ENCODE data around the gene KCNK5. TPM values are rescaled to one million over a fixed set of nuclear protein-coding genes. Genes with fewer than 3 reads are reported as not detected.

The KCNK5 gene, protein sequence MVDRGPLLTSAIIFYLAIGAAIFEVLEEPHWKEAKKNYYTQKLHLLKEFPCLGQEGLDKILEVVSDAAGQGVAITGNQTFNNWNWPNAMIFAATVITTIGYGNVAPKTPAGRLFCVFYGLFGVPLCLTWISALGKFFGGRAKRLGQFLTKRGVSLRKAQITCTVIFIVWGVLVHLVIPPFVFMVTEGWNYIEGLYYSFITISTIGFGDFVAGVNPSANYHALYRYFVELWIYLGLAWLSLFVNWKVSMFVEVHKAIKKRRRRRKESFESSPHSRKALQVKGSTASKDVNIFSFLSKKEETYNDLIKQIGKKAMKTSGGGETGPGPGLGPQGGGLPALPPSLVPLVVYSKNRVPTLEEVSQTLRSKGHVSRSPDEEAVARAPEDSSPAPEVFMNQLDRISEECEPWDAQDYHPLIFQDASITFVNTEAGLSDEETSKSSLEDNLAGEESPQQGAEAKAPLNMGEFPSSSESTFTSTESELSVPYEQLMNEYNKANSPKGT
- total RNA-seq (under 1 TPM; 0.78 to 0.87 TPM), total RNA-seq (0.35 to 0.90 reads per million in 2 donors)

DNA sequence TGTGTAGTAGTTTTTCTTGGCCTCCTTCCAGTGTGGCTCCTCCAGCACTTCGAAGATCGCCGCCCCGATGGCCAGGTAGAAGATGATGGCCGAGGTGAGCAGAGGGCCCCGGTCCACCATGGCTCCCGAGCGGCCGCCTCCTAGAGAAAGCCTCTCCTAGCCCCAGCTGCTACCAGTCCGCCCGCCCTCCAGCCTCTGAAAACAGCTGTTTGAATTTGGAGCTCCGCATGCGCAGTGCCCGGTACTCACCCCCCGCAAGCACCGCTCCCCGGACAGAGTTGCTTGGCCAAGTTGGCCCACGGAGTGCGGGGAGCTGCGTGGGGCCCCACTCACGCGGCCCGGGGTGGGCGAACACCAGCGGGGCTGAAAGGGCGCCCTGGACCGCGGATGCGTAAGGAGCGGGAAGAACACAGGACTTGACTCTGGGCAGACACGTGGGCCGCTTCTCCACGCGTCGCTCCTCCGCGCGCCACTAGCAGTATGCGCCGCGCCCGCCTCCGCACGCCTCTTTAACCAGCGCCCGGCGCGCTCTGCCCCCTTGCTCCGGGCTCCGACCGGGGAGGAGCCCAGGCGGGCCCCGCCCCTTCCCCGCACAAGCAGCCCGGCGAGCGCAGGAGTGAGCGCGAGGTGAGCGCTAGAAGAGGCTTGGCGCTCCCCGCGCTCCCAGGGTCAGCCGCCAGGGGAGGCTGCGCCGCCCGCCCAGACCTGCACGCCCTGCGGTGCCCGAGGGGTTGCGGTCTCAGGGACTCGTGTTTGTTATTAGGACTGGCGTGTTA, at the start of gene KCNK5:
Gene KCNK5 (minus strand): TSS at position 484 of the 776 bp plus-strand sequence. CDS start 364 bp downstream, at position 120.
- H3K4me1 Mint-ChIP-seq = peaks cover 31% of the 10 kb centered on the region
- H3K9me3 ChIP-seq (ENCODE audit: control insufficient read depth, low read length, poor library complexity, severe bottlenecking) = no peaks in the 10 kb centered on the region
- no peak within 1 kb of the TSS for H3K27ac Mint-ChIP-seq
- ATAC-seq (peak; percentile 87), DNase-seq (peak; percentile 33 to 35 (median 33))
- H3K4me3 Mint-ChIP-seq = peak within 1 kb of the TSS; percentile 80
- H3K27me3 Mint-ChIP-seq = peaks cover 47% of the 10 kb centered on the region
- peaks cover 2% of the 10 kb centered on the region for H3K36me3 Mint-ChIP-seq (ENCODE audit: low read depth)

DNA sequence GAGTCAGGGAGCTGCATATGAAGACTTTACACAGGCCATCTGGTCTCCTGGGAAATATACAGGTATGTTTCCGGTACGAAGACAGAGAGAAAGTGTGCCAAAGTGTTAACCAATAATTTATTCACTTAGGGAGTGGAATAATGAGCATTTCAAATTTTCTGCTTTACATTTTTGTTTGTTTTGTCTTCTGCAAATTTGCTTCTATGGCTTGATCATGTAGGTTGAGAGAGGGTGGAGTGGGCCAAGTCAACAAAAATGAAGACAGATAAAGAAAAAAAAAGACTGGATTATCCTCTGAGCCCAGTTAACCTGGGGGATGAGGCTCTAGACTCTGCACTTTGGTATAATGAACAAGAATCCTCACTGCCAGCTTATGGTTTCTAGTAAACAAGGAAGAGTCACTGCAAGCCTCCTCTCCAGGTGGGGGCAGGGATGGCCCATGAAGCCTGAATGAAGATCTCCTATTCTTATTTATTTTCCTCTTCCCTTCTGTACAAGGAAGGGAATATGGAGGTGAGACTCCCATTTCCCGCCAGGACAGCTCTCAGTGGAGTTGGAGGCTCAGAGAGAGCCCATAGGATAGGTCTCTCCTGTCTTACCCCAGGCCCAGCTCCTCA, 47.2 kb upstream of the KCNK5 start:
- ATAC-seq = no peak
- peak overlapping the region; percentile 6 for H3K27ac Mint-ChIP-seq
- DNase-seq = no peak
- H3K4me3 Mint-ChIP-seq = no peak overlapping the region
- H3K27me3 Mint-ChIP-seq = peaks cover 22% of the 10 kb centered on the region
- peaks cover 3% of the 10 kb centered on the region for H3K4me1 Mint-ChIP-seq
- H3K36me3 Mint-ChIP-seq (ENCODE audit: low read depth) = peaks cover 2% of the 10 kb centered on the region
- H3K9me3 ChIP-seq (ENCODE audit: control insufficient read depth, low read length, poor library complexity, severe bottlenecking) = no peaks in the 10 kb centered on the region

DNA sequence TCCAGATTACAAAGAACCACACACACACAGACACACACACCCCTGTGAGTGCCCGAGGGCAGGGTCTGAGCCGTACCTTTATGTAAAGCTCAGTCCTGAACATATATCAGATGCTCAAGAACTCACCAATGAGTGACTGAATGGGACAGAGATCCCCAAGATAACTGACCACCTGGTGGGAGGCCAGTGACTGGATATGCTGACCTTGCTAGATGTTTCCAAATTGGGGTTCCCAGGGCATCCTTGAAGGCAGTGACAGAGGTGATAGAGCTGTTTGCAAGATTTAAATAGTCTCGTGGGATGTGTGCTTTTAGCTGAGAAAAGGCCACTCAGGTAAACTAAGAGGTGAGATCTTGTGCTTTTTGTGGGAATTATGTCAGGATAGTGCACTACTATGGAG, 45.6 kb upstream of the KCNK5 start:
- Mint-ChIP-seq H3K36me3 (ENCODE audit: low read depth) (peaks cover 2% of the 10 kb centered on the region), H3K4me3 (no peak overlapping the region), H3K27me3 (peaks cover 22% of the 10 kb centered on the region), H3K27ac (no peak overlapping the region), H3K4me1 (peaks cover 5% of the 10 kb centered on the region)
- H3K9me3 ChIP-seq (ENCODE audit: control insufficient read depth, low read length, poor library complexity, severe bottlenecking) = no peaks in the 10 kb centered on the region
- no peak for ATAC-seq
- no peak for DNase-seq

DNA sequence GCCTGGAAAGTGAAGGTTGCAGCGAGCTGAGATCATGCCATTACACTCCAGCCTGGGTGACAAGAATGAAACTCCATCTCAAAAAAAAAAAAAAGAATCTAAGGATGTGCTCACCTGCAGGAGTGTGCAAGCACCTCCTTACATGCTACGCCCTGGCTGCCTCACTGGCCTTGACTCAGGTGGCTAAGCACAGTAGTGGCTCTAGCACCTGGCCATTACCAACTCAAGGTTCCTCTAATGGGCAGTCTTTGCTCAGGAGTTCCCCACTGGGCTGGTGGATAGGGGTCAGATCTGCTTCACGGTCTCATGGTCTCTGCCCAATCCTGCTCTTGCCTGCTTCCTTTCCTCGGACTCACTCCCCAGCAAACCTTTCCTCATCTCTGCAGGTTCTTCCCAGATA, 45.2 kb upstream of the KCNK5 start:
- Mint-ChIP-seq H3K27me3 (peaks cover 22% of the 10 kb centered on the region), H3K4me1 (peaks cover 5% of the 10 kb centered on the region), H3K4me3 (no peak overlapping the region), H3K27ac (no peak overlapping the region), H3K36me3 (ENCODE audit: low read depth) (peaks cover 2% of the 10 kb centered on the region)
- no peaks in the 10 kb centered on the region for H3K9me3 ChIP-seq (ENCODE audit: control insufficient read depth, low read length, poor library complexity, severe bottlenecking)
- ATAC-seq = no peak
- no peak for DNase-seq

DNA sequence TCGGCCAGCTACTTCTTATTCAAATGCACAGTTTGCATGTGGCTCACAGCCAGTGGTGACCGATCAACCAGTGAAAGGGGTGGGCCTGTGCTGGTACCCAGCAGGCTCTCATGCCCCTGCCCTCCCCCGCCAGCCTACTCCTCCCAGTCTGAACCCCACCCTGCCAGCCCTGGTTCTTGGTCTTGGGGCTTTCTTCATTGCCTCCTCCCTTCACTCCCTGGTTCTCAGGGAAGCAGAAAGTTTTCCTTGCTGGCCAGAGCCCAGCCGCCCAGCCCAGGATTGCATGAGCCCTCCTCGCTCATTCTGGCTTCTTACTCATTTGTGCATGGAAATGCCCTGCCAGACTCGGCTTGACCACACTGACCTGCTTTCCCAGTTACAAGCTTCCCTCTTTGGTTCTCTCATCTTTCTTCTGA, 44.1 kb upstream of the KCNK5 start:
- H3K27me3 Mint-ChIP-seq = peaks cover 22% of the 10 kb centered on the region
- no peak overlapping the region for H3K4me3 Mint-ChIP-seq
- peaks cover 5% of the 10 kb centered on the region for H3K4me1 Mint-ChIP-seq
- ATAC-seq (no peak), DNase-seq (no peak)
- no peak overlapping the region for H3K27ac Mint-ChIP-seq
- H3K9me3 ChIP-seq (ENCODE audit: control insufficient read depth, low read length, poor library complexity, severe bottlenecking) = no peaks in the 10 kb centered on the region
- peaks cover 2% of the 10 kb centered on the region for H3K36me3 Mint-ChIP-seq (ENCODE audit: low read depth)

DNA sequence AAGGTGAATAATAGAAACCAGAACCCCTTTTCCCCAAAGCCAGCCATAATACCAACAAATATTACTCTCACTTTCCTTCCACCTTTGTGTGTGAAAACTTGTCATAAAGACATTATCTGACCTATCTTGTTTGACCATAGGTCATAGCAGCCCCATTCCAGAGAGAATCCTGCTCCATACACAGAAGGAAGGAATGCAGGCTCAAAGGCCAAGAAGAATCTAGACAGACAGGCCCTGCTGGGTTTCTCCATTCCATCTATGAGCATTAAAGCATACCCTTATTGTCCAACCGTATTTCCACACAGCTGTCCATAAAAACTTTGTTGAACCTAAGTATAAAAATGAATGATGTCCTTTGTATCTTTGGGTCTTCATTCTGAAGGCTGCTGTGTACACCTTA, 40.7 kb upstream of the KCNK5 start:
- no peak overlapping the region for H3K4me3 Mint-ChIP-seq
- peaks cover 2% of the 10 kb centered on the region for H3K36me3 Mint-ChIP-seq (ENCODE audit: low read depth)
- no peak for ATAC-seq

DNA sequence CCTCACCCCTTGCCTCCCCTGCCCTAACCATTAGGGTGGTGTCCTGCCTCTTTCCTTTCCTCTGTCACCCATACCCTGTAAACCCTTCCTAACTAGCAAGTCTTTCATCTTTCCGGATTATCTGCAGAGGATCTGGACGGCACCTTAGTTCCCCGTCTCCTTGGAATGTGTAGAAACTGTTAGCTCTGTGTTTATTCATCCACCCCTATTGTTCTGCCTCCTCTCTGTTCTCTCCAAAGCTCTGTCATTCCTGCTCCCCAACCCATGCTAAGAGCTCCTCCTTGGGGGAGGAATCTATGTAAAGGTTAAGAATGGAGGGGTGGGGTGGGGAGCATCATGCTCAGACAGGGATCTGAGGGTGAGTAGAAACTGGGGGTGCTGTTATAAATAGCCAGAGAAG, 39.4 kb upstream of the KCNK5 start:
- Mint-ChIP-seq H3K27ac (no peak overlapping the region), H3K27me3 (peaks cover 25% of the 10 kb centered on the region), H3K4me3 (no peak overlapping the region), H3K4me1 (peaks cover 5% of the 10 kb centered on the region), H3K36me3 (ENCODE audit: low read depth) (no peaks in the 10 kb centered on the region)
- no peaks in the 10 kb centered on the region for H3K9me3 ChIP-seq (ENCODE audit: control insufficient read depth, low read length, poor library complexity, severe bottlenecking)
- ATAC-seq = no peak
- no peak for DNase-seq

More for the DNA sequence above, 40.7 kb upstream of the KCNK5 start:
- Mint-ChIP-seq H3K4me1 (peaks cover 5% of the 10 kb centered on the region), H3K27ac (no peak overlapping the region), H3K27me3 (peaks cover 21% of the 10 kb centered on the region)
- H3K9me3 ChIP-seq (ENCODE audit: control insufficient read depth, low read length, poor library complexity, severe bottlenecking) = no peaks in the 10 kb centered on the region
- DNase-seq = no peak

DNA sequence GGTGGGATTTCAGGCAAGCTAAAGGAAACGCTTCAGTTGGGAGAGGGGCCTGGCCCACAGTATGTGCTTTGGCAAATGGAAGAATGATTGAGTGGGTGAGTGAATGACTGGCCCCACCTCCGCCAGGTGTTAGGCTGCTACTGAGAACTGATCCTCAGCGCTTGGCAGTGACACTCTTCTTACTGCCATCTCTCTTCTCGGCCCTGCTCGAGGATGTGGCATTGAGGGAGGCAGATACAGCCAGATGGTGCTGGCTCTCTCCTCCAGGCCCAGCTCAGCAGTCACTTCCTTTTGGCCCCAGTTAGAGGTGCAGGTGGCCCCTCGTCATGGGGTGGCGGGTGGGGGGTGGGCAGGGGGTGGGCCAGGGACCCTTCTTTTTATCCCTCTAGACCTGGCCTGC, 38.9 kb upstream of the KCNK5 start:
- Mint-ChIP-seq H3K27ac (no peak overlapping the region), H3K4me1 (peaks cover 5% of the 10 kb centered on the region), H3K27me3 (peaks cover 23% of the 10 kb centered on the region), H3K4me3 (no peak overlapping the region), H3K36me3 (ENCODE audit: low read depth) (no peaks in the 10 kb centered on the region)
- no peak for DNase-seq
- no peaks in the 10 kb centered on the region for H3K9me3 ChIP-seq (ENCODE audit: control insufficient read depth, low read length, poor library complexity, severe bottlenecking)
- no peak for ATAC-seq

DNA sequence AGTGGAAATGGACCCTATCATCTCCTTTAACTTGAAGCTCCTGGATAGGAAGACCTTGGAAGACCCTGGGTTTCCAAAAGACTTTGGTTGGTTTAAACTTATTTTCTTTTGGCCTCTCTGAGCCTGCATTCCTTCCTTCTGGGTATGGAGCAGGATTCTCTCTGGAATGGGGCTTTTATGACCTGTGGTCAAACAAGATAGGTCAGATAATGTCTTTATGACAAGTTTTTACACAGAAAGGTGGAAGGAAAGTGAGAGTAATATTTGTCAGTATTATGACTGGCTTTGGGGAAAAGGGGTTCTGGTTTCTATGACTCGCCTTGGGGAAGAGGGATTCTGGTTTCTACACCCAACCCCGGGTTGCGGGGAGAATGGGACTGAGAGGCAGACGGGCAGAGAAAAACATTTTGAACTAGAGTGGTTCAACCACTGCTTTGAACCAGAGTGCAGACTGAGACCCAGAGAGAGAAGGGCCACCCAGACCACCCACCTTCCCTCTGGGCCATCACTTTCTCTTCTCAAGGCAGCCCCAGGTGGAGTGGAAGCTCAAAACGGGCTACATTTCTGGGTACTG, 37.6 kb upstream of the KCNK5 start:
- ATAC-seq (no peak), DNase-seq (no peak)
- no peaks in the 10 kb centered on the region for H3K36me3 Mint-ChIP-seq (ENCODE audit: low read depth)
- no peak overlapping the region for H3K4me3 Mint-ChIP-seq
- H3K27ac Mint-ChIP-seq = no peak overlapping the region
- peaks cover 28% of the 10 kb centered on the region for H3K27me3 Mint-ChIP-seq
- H3K9me3 ChIP-seq (ENCODE audit: control insufficient read depth, low read length, poor library complexity, severe bottlenecking) = no peaks in the 10 kb centered on the region
- peaks cover 2% of the 10 kb centered on the region for H3K4me1 Mint-ChIP-seq

DNA sequence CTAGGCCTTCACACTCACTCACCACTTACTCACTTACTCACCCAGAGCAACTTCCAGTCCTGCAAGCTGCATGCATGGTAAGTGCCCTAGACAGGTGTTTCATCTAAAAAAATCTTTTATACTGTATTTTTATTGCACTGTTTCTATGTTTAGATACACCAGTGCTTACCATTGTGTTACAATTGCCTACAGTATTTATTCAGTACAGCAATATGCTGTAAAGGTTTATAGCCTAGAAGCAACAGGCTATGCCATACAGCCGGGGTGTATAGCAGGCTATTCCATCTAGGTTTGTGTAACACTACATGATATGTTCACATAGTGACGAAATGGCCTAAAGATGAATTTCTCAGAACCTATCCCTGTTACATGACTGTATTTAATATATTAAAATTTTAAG, 37.1 kb upstream of the KCNK5 start:
- H3K9me3 ChIP-seq (ENCODE audit: control insufficient read depth, low read length, poor library complexity, severe bottlenecking) = no peaks in the 10 kb centered on the region
- Mint-ChIP-seq H3K27ac (no peak overlapping the region), H3K4me1 (peaks cover 2% of the 10 kb centered on the region), H3K27me3 (peaks cover 30% of the 10 kb centered on the region), H3K36me3 (ENCODE audit: low read depth) (no peaks in the 10 kb centered on the region), H3K4me3 (no peak overlapping the region)
- no peak for ATAC-seq
- no peak for DNase-seq

DNA sequence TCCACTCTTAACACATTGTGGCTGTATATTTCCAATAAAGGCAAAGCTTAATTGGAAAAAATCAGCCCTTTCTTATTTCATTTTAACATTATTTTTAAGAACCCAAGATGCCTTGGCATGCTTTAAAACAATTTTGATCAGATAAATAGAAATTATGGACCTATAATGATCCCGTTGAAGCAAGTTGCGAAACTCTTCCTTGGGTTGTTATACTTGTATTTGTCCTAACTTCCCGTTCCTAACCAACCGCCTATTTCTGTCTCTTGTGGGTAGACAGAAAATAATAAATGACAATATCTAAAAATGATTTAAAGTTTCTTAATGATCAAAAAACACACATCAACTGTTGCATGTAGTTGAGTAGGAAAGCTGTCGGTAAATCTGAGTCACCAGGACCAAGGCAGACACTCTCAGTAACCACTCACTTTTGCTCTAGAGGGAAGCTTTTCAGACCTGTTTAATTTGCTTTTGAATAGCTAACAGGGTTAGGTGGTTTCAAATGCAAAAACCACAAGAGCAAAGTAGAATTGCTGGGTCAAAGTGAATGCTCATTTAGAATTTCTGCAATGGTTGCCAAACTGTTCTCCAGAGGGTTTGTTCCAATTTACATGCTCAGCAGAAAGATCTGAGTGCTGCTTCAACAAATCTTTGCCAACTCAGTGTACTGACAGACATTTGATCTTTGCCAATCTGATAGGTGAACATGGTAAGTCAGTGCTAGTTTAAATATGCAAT, 34.2 kb upstream of the KCNK5 start:
- DNase-seq (no peak), ATAC-seq (no peak)
- no peaks in the 10 kb centered on the region for H3K36me3 Mint-ChIP-seq (ENCODE audit: low read depth)
- no peaks in the 10 kb centered on the region for H3K4me1 Mint-ChIP-seq
- no peak overlapping the region for H3K27ac Mint-ChIP-seq
- no peaks in the 10 kb centered on the region for H3K9me3 ChIP-seq (ENCODE audit: control insufficient read depth, low read length, poor library complexity, severe bottlenecking)
- H3K4me3 Mint-ChIP-seq = no peak overlapping the region
- peaks cover 49% of the 10 kb centered on the region for H3K27me3 Mint-ChIP-seq

DNA sequence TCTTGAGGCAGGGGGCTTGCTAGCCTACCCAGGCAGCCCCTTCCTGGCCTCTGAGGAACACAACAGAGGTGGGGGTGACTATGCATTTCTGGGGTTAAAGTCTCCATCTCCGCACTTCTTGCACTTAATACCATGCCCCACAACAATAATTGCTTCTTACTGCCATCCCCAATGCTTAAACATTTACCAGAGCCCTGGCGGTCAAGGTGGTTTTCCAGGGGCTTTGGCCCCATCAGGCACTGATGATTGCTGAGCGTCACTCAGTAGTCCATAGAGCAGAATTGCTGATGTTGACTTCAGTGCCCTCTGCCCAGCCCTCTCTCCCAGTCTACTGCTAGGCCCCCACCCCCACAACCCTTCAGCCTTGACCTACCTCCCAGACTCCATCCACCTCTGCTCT, 32.5 kb upstream of the KCNK5 start:
- no peaks in the 10 kb centered on the region for H3K36me3 Mint-ChIP-seq (ENCODE audit: low read depth)
- no peaks in the 10 kb centered on the region for H3K4me1 Mint-ChIP-seq
- DNase-seq (no peak), ATAC-seq (no peak)
- H3K4me3 Mint-ChIP-seq = no peak overlapping the region
- H3K9me3 ChIP-seq (ENCODE audit: control insufficient read depth, low read length, poor library complexity, severe bottlenecking) = no peaks in the 10 kb centered on the region
- no peak overlapping the region for H3K27ac Mint-ChIP-seq
- peaks cover 37% of the 10 kb centered on the region for H3K27me3 Mint-ChIP-seq

All from T-helper 17 cell (primary cell).